HG03039 (cell line): Measurements from ENCODE around the gene AJM1.

Source experiments
- ATAC-seq: cut with Tn5 transposase; IDR thresholded peaks from one replicate; pipeline ENCODE4 v1.9.1; 2021; ENCODE audit warnings: mild to moderate bottlenecking, moderate library complexity; ENCODE audit not compliant: unreplicated experiment

The AJM1 gene

DNA sequence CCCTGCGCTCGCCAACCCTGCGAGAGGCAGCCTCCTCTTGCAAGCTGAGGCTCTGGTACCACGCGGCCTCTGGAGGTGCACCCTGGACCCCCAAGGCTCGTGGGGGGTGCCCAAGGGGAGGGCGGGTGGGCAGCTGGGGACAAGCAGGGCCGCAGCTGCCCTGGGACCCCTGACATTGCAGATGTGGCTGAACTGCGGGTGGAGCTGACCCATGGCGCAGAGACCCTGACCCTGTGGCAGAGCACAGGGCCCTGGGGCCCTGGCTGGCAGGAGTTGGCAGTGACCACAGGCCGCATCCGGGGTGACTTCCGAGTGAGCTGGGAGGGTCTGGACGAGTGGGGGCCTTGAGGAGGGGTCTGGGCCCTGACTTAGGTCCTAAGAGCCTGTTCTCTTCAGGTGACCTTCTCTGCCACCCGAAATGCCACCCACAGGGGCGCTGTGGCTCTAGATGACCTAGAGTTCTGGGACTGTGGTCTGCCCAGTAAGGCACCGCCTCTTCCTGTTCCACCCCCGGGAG lies 11.4 kb downstream of the AJM1 start:
- ATAC-seq: no peak

DNA sequence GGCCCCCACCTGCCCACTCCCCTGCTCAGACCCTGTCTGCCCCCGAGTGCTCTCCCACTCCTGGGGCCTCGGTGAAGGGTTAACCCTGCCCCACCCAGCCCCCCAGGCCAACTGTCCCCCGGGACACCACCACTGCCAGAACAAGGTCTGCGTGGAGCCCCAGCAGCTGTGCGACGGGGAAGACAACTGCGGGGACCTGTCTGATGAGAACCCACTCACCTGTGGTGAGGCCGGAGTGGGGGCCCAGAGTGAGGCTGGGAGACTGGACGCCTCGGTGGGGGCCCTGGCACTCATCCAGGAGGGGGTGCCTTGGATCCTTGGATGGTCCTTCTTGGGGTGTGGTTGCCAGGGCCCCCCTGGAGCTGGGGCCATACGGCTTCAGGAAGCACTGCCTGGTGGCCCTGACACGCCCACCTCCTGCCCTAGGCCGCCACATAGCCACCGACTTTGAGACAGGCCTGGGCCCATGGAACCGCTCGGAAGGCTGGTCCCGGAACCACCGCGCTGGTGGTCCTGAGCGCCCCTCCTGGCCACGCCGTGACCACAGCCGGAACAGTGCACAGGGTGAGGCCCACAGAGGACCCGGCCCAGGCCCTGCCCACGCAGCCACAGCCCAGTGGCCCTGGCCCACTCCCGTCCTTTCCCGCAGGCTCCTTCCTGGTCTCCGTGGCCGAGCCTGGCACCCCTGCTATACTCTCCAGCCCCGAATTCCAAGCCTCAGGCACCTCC lies 12.0 kb downstream of the AJM1 start:
- ATAC-seq: no peak

DNA sequence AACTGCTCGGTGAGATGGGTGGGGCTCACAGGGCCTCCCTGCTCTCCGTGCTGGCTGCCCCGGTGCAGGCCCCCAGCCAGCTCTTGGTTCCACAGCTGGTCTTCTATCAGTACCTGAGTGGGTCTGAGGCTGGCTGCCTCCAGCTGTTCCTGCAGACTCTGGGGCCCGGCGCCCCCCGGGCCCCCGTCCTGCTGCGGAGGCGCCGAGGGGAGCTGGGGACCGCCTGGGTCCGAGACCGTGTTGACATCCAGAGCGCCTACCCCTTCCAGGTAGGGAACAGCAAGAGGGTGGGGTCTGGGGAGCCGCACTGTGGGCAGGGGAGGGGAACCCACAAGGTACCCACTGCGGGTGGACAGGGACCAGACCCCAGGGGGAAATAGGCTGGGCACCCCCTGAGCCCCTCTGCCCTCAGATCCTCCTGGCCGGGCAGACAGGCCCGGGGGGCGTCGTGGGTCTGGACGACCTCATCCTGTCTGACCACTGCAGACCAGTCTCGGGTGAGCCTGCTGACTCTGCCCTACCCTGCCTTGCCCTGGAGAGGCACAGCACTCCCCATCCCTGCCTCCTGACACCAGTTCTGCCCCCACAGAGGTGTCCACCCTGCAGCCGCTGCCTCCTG lies 12.7 kb downstream of the AJM1 start:
- no peak for ATAC-seq

- no peak for ATAC-seq
Observed at GRCh38 chr9:136855461-136856078, 13.3 kb downstream of the AJM1 start.

- ATAC-seq: no peak
Observed at GRCh38 chr9:136856079-136856476, 13.8 kb downstream of the AJM1 start.

GRCh38 chr9:136856541-136857141 lies 14.4 kb downstream of the AJM1 start:
- ATAC-seq: no peak

- no peak for ATAC-seq
Observed at GRCh38 chr9:136857166-136857565, 14.9 kb downstream of the AJM1 start.

- ATAC-seq: no peak
Observed at GRCh38 chr9:136857581-136858412, 15.5 kb downstream of the AJM1 start.

- ATAC-seq: no peak
Observed at GRCh38 chr9:136858452-136858843, 16.2 kb downstream of the AJM1 start.

GRCh38 chr9:136858844-136859757 lies 16.8 kb downstream of the AJM1 start:
- ATAC-seq: no peak

GRCh38 chr9:136860529-136860928 lies 18.3 kb downstream of the AJM1 start:
- no peak for ATAC-seq

- no peak for ATAC-seq
Observed at GRCh38 chr9:136860933-136861873, 18.9 kb downstream of the AJM1 start.

DNA sequence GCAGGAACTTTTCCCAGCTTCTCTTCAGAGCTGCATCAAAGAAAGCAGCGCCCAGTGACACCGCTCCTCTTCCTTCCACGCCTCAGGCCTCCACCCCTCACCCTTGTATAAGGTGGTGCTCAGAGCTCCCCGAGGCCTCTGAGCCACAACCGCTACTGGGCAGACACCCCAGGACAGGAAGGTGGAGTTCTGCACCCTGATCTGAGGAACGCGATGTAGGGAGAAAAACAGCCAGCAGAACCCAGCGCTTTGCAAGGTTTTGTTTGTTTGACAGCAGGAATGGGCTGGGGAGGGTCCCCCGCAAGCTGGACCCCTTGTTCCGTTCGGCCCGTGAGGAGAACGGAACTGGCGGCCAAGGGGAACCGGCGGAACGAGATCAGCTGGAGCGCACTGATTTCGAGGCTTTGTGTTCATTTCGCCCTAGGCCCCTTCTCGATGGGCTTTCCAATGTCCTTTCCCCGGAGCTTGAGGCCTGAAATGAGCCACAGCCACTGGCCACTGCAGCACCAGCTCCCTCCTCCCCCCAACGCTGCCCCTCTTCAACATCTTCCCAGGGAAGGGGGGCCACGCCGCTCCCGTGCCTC lies 19.7 kb downstream of the AJM1 start:
- ATAC-seq: no peak

GRCh38 chr9:136862849-136863622 lies 20.8 kb downstream of the AJM1 start:
- ATAC-seq: no peak

GRCh38 chr9:136863623-136864273 lies 21.5 kb downstream of the AJM1 start:
- no peak for ATAC-seq

GRCh38 chr9:136865041-136865767 lies 22.9 kb downstream of the AJM1 start:
- ATAC-seq: no peak
